ENCODE measurements around the gene PLA2G15. TPM values are rescaled to one million over a fixed set of nuclear protein-coding genes. Genes with fewer than 3 reads are reported as not detected.

Gene PLA2G15
- total RNA-seq, 1 donor from 2014 or later, result 29.6 TPM

DNA sequence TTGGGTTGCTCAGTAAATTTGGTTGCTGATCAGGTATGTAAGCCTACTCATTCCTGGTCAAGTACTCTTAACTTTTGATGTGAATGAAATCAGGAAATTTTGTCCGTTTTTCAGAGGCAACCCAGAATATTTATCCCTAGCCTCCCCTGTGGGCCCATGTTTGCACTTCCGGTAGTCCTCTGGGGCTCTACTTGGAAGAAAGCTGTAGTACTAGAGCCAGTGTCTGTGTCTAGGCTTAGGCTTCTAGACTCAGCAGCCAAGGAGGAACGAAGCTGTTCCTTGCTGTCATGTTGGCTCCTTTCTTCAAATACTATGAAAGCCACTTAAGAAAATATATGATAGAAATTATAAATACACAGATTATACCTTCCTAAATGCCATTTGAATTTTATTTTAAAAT lies 30.4 kb upstream of the PLA2G15 start:
- no peaks in the 10 kb centered on the region for H3K4me1 Mint-ChIP-seq (ENCODE audit: low read depth)
- TF ChIP-seq CTCF (IDR thresholded peaks at IDR 0.05), result no peak
- H3K4me3 Mint-ChIP-seq (ENCODE audit: unreplicated experiment), result no peak overlapping the region
- H3K27ac Mint-ChIP-seq (ENCODE audit: unreplicated experiment), result no peak overlapping the region
- H3K27me3 Mint-ChIP-seq (ENCODE audit: low read depth), result no peaks in the 10 kb centered on the region
- no peaks in the 10 kb centered on the region for H3K9me3 Mint-ChIP-seq (ENCODE audit: low read depth)
- no peak for DNase-seq (ENCODE audit: low spot score)
- H3K36me3 Mint-ChIP-seq (ENCODE audit: low read depth), result peaks cover 4% of the 10 kb centered on the region

DNA sequence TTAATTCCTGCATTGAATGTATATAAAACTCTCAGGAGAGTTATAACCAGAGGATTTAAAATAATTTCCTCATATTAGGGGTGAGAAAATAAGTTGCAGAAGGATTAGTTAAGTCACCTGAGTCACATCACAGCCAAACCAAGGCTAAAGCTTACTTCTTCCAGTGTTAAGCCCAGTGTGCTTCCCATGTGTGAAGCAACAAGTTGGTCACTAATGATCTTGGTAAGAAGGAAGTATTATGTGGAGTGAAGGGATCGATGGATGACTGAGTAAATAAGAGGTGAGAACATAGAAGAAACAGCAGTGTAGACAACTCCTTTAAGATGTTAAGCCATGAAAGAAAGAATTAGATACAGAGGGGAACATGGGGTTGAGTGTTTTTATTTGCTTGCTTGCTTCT lies 29.9 kb upstream of the PLA2G15 start:
- no peaks in the 10 kb centered on the region for H3K4me1 Mint-ChIP-seq (ENCODE audit: low read depth)
- no peak for TF ChIP-seq CTCF (IDR thresholded peaks at IDR 0.05)
- no peak overlapping the region for H3K27ac Mint-ChIP-seq (ENCODE audit: unreplicated experiment)
- no peak for DNase-seq (ENCODE audit: low spot score)
- H3K4me3 Mint-ChIP-seq (ENCODE audit: unreplicated experiment), result no peak overlapping the region
- peaks cover 4% of the 10 kb centered on the region for H3K36me3 Mint-ChIP-seq (ENCODE audit: low read depth)
- no peaks in the 10 kb centered on the region for H3K27me3 Mint-ChIP-seq (ENCODE audit: low read depth)
- H3K9me3 Mint-ChIP-seq (ENCODE audit: low read depth), result no peaks in the 10 kb centered on the region

DNA sequence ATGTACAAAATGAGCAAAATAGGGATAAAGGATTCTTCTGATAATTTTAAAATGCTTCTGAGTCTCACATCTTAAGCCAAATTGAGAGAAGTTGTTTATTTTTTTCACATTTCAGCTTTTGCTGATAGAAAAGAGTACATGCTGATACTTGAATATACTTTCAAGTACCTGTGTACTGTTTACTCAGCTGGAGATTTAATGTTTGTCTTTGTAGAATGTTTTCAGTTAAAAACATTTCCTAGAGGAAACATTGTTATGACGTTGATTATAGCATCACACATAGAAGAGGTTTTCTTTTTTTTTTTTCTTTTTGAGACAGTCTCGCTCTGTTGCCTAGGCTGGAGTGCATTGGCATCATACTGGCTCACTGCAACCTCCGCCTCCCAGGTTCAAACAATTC lies 28.9 kb upstream of the PLA2G15 start:
- H3K9me3 Mint-ChIP-seq (ENCODE audit: low read depth), result no peaks in the 10 kb centered on the region
- no peaks in the 10 kb centered on the region for H3K27me3 Mint-ChIP-seq (ENCODE audit: low read depth)
- H3K36me3 Mint-ChIP-seq (ENCODE audit: low read depth), result peaks cover 4% of the 10 kb centered on the region
- H3K4me3 Mint-ChIP-seq (ENCODE audit: unreplicated experiment), result no peak overlapping the region
- DNase-seq (ENCODE audit: low spot score), result no peak
- H3K4me1 Mint-ChIP-seq (ENCODE audit: low read depth), result no peaks in the 10 kb centered on the region
- no peak for TF ChIP-seq CTCF (IDR thresholded peaks at IDR 0.05)
- no peak overlapping the region for H3K27ac Mint-ChIP-seq (ENCODE audit: unreplicated experiment)

- no peak for TF ChIP-seq CTCF (IDR thresholded peaks at IDR 0.05)
- no peaks in the 10 kb centered on the region for H3K4me1 Mint-ChIP-seq (ENCODE audit: low read depth)
Measured at GRCh38 chr16:68217506-68217905, 27.7 kb upstream of the PLA2G15 start.

DNA sequence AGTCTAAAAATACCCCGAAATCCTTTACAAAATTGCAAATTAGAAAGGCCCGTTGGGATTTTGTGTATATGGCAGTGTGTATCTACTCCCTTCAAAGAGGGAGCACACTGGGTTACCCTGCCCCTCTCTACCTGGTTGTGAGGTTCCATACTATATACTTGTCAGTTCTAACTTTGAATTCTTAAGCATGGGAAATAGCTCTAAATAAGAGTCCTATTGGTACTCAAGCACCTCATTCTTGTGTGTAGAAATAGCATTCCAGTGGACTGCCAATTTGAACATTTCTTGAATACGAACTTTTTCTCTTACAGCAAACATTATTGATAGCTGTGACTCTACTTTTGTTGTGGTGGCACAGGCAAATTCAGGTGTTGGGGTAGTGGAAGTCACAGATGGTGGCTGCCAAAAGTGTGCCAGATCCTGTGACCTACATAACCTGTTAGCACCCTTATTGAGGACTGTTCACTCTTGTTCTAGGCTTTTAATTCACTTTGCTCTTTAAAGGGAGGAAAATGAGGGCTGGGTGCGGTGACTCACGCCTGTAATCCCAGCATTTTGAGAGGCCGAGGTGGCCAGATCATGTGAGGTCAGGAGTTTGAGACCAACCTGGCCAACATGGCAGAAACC lies 25.3 kb upstream of the PLA2G15 start:
- H3K9me3 Mint-ChIP-seq (ENCODE audit: low read depth), result no peaks in the 10 kb centered on the region
- no peak for DNase-seq (ENCODE audit: low spot score)
- H3K27me3 Mint-ChIP-seq (ENCODE audit: low read depth), result no peaks in the 10 kb centered on the region
- H3K27ac Mint-ChIP-seq (ENCODE audit: unreplicated experiment), result no peak overlapping the region
- H3K4me1 Mint-ChIP-seq (ENCODE audit: low read depth), result no peaks in the 10 kb centered on the region
- no peak for TF ChIP-seq CTCF (IDR thresholded peaks at IDR 0.05)
- peaks cover 4% of the 10 kb centered on the region for H3K36me3 Mint-ChIP-seq (ENCODE audit: low read depth)
- no peak overlapping the region for H3K4me3 Mint-ChIP-seq (ENCODE audit: unreplicated experiment)

More at GRCh38 chr16:68217506-68217905, 27.7 kb upstream of the PLA2G15 start:
- Mint-ChIP-seq H3K4me3 (ENCODE audit: unreplicated experiment) (no peak overlapping the region), H3K36me3 (ENCODE audit: low read depth) (peaks cover 4% of the 10 kb centered on the region), H3K27me3 (ENCODE audit: low read depth) (no peaks in the 10 kb centered on the region), H3K9me3 (ENCODE audit: low read depth) (no peaks in the 10 kb centered on the region), H3K27ac (ENCODE audit: unreplicated experiment) (no peak overlapping the region)
- DNase-seq (ENCODE audit: low spot score), result no peak

Measured in chondrocyte (in vitro differentiated cells).